GM12801 (cell line): ENCODE results near the gene R3HDM1.

Experiments
- CTCF ChIP-seq: IDR thresholded peaks from one replicate; pipeline ENCODE4 v1.5.1; 2011; ENCODE audit warnings: control low read depth; ENCODE audit not compliant: insufficient read length; ENCODE audit errors: extremely low read depth

The R3HDM1 gene

GRCh38 chr2:135647836-135648579 lies 116.7 kb downstream of the R3HDM1 start:
- no peak for TF ChIP-seq CTCF

- TF ChIP-seq CTCF: no peak
These were observed 119.4 kb downstream of the R3HDM1 start for GRCh38 chr2:135650721-135651120.

GRCh38 chr2:135651717-135652116 lies 120.4 kb downstream of the R3HDM1 start:
- TF ChIP-seq CTCF: no peak

DNA sequence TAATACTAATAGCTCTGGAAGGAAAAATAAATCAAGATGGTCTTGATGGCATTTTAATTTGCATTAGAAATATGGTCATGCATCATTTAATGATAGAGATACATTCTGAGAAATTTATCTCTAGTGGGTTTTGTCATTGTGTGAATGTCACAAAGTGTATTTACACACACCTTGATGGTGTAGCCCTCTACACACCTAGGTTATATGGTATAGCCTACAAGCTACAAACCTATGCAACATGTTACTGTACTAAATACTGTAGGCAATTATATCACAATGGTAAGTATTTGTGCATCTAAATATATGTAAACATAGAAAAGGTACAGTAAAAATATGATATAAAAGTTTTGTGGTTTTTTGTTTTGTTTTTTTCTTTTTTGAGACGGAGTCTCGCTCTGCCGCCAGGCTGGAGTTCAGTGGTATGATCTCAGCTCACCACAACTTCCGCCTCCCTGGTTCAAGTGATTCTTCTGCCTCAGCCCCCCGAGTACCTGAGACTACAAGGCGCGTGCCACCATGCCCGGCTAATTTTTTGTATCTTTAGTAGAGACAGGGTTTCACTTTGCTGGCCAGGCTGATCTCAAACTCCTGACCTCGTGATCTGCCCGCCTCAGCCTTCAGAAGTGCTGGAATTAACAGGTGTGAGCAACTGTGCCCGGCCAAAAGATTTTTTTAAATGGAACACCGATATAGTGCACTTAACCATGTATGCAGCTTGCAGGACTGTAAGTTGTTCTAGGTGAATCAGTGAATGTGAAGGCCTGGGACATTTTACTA lies 126.7 kb downstream of the R3HDM1 start:
- TF ChIP-seq CTCF: no peak

DNA sequence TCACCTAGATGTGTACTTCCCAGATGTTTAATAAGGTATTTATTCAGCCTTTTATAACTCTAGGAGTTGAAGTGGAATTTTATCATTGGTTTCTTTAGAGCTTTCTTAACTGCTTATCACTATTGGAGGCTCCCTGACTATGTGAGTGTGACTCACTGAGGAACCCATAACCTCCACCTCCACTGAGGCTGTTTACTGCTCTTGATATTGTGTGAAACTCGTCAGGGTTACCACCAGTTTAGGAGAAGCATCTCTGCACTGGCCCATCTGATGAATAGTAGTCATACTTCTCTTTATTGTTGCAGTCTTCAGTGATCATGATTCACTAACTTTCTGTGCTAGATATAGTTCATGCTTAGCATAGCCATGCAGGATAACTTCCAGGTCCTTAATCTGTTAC lies 130.8 kb downstream of the R3HDM1 start:
- TF ChIP-seq CTCF: no peak

- no peak for TF ChIP-seq CTCF
These were observed 131.9 kb downstream of the R3HDM1 start for GRCh38 chr2:135663148-135663700.

DNA sequence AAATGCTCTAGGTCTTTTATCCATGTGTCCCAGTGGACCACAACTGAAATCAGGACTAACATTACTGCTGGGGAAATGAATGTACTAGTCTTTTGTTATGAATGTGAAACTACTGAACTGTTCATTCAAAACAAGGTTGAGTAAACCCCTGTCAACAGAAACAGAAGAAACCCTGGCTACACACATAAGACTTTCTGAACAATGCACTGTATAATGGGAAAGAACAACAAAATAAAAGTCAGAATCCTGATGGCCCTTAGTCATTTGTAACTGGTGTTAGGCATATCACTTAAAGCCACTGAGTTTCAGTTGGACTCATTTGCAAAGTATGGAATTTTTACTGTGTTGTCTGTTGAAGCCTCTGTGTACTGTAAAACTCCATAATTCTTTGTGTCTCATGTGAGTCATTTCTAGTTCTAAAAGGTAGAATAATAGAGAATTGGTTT lies 133.4 kb downstream of the R3HDM1 start:
- no peak for TF ChIP-seq CTCF
